SK-N-SH (cell line): ENCODE measurements around the gene FCHSD2. TPM values are rescaled to one million over a fixed set of nuclear protein-coding genes. Genes with fewer than 3 reads are reported as not detected.

ENCODE experiments used
- CTCF ChIA-PET: fragments of 300-600, 350-600 bp; formaldehyde crosslinking; extraction: SDS; loops from one replicate; lab custom pipeline; 2021; lab: Yijun Ruan, JAX
- POLR2A ChIA-PET: fragments of 350-600 bp; sonication (Branson Sonifier 250); formaldehyde crosslinking; extraction: SDS; loops from one replicate; lab custom pipeline; 2020; ENCODE audit warnings: antibody characterized with exemption, inconsistent platforms; lab: Yijun Ruan, JAX
- DNase-seq: peaks from one replicate; pipeline ENCODE4 v3.0.0; 2012
- H2AFZ ChIP-seq: fragments of 200-600 bp; sonication (generic); 2 replicates; pipeline ENCODE4 v1.8.1; 2016; ENCODE audit warnings: antibody characterized with exemption, mild to moderate bottlenecking, low read depth
- H3F3A ChIP-seq: fragments of 200-600 bp; sonication (generic); replicated peaks from 2 replicates; pipeline ENCODE3; 2016; ENCODE audit warnings: antibody characterized with exemption, mild to moderate bottlenecking; ENCODE audit not compliant: insufficient read depth
- H3K27ac ChIP-seq, 2 experiments: fragments of 200-500 bp in 1 of 2; fragments of 200-600 bp in 1 of 2; sonication (Bioruptor generic) in 1 of 2; sonication (generic), shearing (Covaris generic) in 1 of 2; 2 replicates each; pipeline versions ENCODE4 v1.5.1 to v1.6.1; 2014 to 2016; ENCODE audit warnings: low read depth in 2 of 2, inconsistent platforms in 1 of 2, low read length in 1 of 2, mild to moderate bottlenecking in 1 of 2, mixed read lengths in 1 of 2
- H3K27me3 ChIP-seq: fragments of 200-600 bp; sonication (generic), shearing (Covaris generic); 2 replicates; pipeline ENCODE4 v1.6.1; 2016; ENCODE audit warnings: mixed run types; ENCODE audit not compliant: insufficient read depth
- H3K36me3 ChIP-seq, 2 experiments: fragments of 200-500 bp in 1 of 2; fragments of 200-600 bp in 1 of 2; sonication (Bioruptor generic) in 1 of 2; sonication (generic) in 1 of 2; replicated peaks in 1 of 2; 2 replicates each; pipeline versions ENCODE3 to v1.5.1; 2014 to 2016; ENCODE audit warnings: low read length in 1 of 2, mild to moderate bottlenecking in 1 of 2; ENCODE audit not compliant: insufficient read depth in 2 of 2, control insufficient read depth in 1 of 2
- H3K4me1 ChIP-seq, 2 experiments: fragments of 200-500 bp in 1 of 2; fragments of 200-600 bp in 1 of 2; sonication (Bioruptor generic) in 1 of 2; sonication (generic), shearing (Covaris generic) in 1 of 2; 2 replicates each; pipeline versions ENCODE4 v1.5.1 to v1.6.1; 2014 to 2016; ENCODE audit warnings: low read depth in 1 of 2, low read length in 1 of 2, mixed run types in 1 of 2; ENCODE audit not compliant: insufficient read depth in 2 of 2, control insufficient read depth in 1 of 2
- H3K4me2 ChIP-seq: fragments of 200-600 bp; sonication (generic), shearing (Covaris generic); 2 replicates; pipeline ENCODE4 v1.6.1; 2017; ENCODE audit warnings: mixed run types
- H3K4me3 ChIP-seq, 2 experiments: fragments of 200-500 bp in 1 of 2; fragments of 200-600 bp in 1 of 2; sonication (Bioruptor generic) in 1 of 2; sonication (generic), shearing (Covaris generic) in 1 of 2; 2 replicates each; pipeline versions ENCODE4 v1.5.1 to v1.8.1; 2014 to 2016; ENCODE audit warnings: low read depth in 2 of 2, inconsistent platforms in 1 of 2, low read length in 1 of 2, mild to moderate bottlenecking in 1 of 2, mixed read lengths in 1 of 2, moderate library complexity in 1 of 2
- H3K79me2 ChIP-seq: fragments of 200-600 bp; sonication (generic); 2 replicates; pipeline ENCODE4 v1.8.1; 2017; ENCODE audit warnings: mild to moderate bottlenecking; ENCODE audit not compliant: insufficient read depth
- H3K9ac ChIP-seq: fragments of 200-600 bp; sonication (generic); 2 replicates; pipeline ENCODE4 v1.6.1; 2017; ENCODE audit warnings: mixed run types
- H3K9me2 ChIP-seq: fragments of 200-600 bp; sonication (generic); 2 replicates; pipeline ENCODE4 v1.6.1; 2017; ENCODE audit warnings: mixed run types
- H3K9me3 ChIP-seq: fragments of 200-600 bp; sonication (generic); 2 replicates; pipeline ENCODE4 v1.6.1; 2017; ENCODE audit warnings: mixed run types, mild to moderate bottlenecking, moderate library complexity
- H4K20me1 ChIP-seq: fragments of 200-600 bp; sonication (generic); 2 replicates; pipeline ENCODE4 v1.6.1; 2017; ENCODE audit warnings: mild to moderate bottlenecking, mixed run types; ENCODE audit not compliant: insufficient read depth
- CTCF ChIP-seq: fragments of 200-600 bp; sonication (generic); IDR thresholded peaks from 2 replicates; pipeline ENCODE4 v1.6.1; 2017; ENCODE audit warnings: antibody characterized with exemption, mild to moderate bottlenecking, moderate library complexity
- EP300 ChIP-seq, 2 experiments: IDR thresholded peaks; 2 replicates each; pipeline versions ENCODE4 v1.4.0 to v1.6.1; 2012; ENCODE audit warnings: borderline replicate concordance in 1 of 2, low read depth in 1 of 2, low read length in 1 of 2
- FOSL2 ChIP-seq: IDR thresholded peaks from 2 replicates; pipeline ENCODE4 v1.4.0; 2012; ENCODE audit warnings: low read depth, mild to moderate bottlenecking, moderate library complexity, borderline replicate concordance
- FOXJ3 ChIP-seq: sonication (generic); formaldehyde crosslinking; IDR thresholded peaks from 2 replicates; pipeline ENCODE4 v1.5.1; 2020; ENCODE audit warnings: mild to moderate bottlenecking, missing genetic modification reagents
- FOXM1 ChIP-seq: IDR thresholded peaks from 2 replicates; pipeline ENCODE4 v1.4.0; 2012; ENCODE audit warnings: low read depth, mild to moderate bottlenecking
- GABPA ChIP-seq: IDR thresholded peaks from 2 replicates; pipeline ENCODE4 v1.4.0; 2012; ENCODE audit warnings: low read depth, mild to moderate bottlenecking
- GATA2 ChIP-seq: sonication (generic); formaldehyde crosslinking; IDR thresholded peaks from 2 replicates; pipeline ENCODE4 v1.5.0; 2020; ENCODE audit warnings: mild to moderate bottlenecking, missing genetic modification reagents
- MXI1 ChIP-seq: IDR thresholded peaks from 2 replicates; pipeline ENCODE4 v1.6.1; 2012; ENCODE audit warnings: mild to moderate bottlenecking, low read depth, low read length, improper control_type of control experiment
- NRF1 ChIP-seq: IDR thresholded peaks from 2 replicates; pipeline ENCODE4 v1.6.1; 2012; ENCODE audit warnings: low read depth, mild to moderate bottlenecking, low read length
- RAD21 ChIP-seq: IDR thresholded peaks from 2 replicates; pipeline ENCODE4 v1.6.1; 2012; ENCODE audit warnings: mild to moderate bottlenecking, low read length
- RCOR1 ChIP-seq: fragments of 150-350 bp; IDR thresholded peaks from 2 replicates; pipeline ENCODE4 v1.6.1; 2017; ENCODE audit warnings: antibody characterized with exemption, low read length
- RXRA ChIP-seq: IDR thresholded peaks from 2 replicates; pipeline ENCODE4 v1.4.0; 2012; ENCODE audit warnings: low read depth, mild to moderate bottlenecking, borderline replicate concordance
- TAF1 ChIP-seq: IDR thresholded peaks from 2 replicates; pipeline ENCODE4 v1.6.1; 2012; ENCODE audit warnings: low read depth, mild to moderate bottlenecking, low read length, moderate library complexity, borderline replicate concordance
- TCF12 ChIP-seq: IDR thresholded peaks from 2 replicates; pipeline ENCODE4 v1.4.0; 2012
- TEAD4 ChIP-seq: IDR thresholded peaks from 2 replicates; pipeline ENCODE4 v1.4.0; 2012; ENCODE audit warnings: mild to moderate bottlenecking, borderline replicate concordance; ENCODE audit not compliant: insufficient read depth
- YY1 ChIP-seq: IDR thresholded peaks from 2 replicates; pipeline ENCODE4 v1.4.0; 2012; ENCODE audit warnings: low read depth, mild to moderate bottlenecking
- WGBS: methylation state at CpG from one replicate; pipeline ENCODE4 v1.1.6; 2017; ENCODE audit warnings: low lambda C conversion rate; 5-methylcytosine and 5-hydroxymethylcytosine counted together
- polyA plus RNA-seq, 3 experiments: library from polyadenylated mRNA; depleted of rRNA; stranded (reverse); fragments of >200 nt; gene quantifications; 2 replicates each; pipeline ENCODE4 v1.2.3, GENCODE V29; 2012
- TF ChIP-seq, protein P1 (sequence below): IDR thresholded peaks from 2 replicates; pipeline ENCODE4 v1.6.1; 2012; ENCODE audit warnings: mild to moderate bottlenecking, low read depth, low read length, moderate library complexity

FCHSD2 gene
- polyA plus RNA-seq, 1 of the 3 experiments (the other 2 are of a cell fraction), result 10.4 TPM

DNA sequence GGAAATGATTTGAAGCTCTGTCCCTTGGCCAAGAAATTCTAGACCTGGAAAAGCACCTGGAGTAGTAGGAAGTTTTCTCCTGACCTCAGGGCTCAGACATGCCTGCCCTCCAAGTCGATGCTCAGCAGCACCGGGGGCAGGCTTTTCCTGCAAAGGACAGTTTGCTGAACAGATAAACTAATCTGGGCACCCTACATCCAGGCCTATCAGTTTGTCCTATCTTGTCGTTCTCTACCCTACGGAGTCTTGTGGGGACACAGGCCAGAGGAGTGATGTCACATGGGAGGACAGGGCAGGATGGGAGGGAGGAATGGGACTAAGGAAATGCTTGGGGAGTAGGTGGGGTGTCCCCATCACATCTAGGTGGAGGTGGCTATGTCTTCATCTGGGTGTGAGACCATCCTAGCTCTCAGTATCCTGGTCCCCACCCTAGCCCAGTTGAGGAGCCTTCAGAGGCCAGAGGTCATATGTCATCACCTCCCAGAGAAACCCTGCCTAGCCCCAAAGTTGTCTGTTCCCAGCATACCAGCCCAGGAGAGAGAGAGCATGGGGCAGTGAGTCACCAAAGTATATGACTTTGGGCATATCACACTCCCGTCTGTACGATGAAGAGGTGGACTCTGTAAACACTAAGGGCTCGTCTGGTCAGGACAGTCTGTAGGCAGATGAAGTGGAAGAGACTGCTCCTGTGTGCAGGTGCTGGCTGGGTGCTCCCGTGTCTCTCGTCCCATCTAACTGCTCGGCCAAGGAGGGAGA lies 18.1 kb upstream of the FCHSD2 start:
- no peak overlapping the region for H3K9ac ChIP-seq
- no peaks in the 10 kb centered on the region for H3K36me3 ChIP-seq
- WGBS, result 75% methylated on average over 10 of the region's 10 CpGs
- H3K79me2 ChIP-seq, result no peaks in the 10 kb centered on the region
- ChIA-PET POLR2A (no interaction called here), CTCF (interaction anchor here (0.7 to 8.0 kb wide), 6 partner anchors 17 to 329 kb away, joined by 3 to 63 read pairs (median 6); no protein-coding TSS in a partner anchor)
- H3K4me2 ChIP-seq, result no peak overlapping the region
- H3K27ac ChIP-seq, result no peak overlapping the region
- DNase-seq, result no peak
- H3K9me3 ChIP-seq, result no peaks in the 10 kb centered on the region
- H3K9me2 ChIP-seq, result no peaks in the 10 kb centered on the region
- TF ChIP-seq TEAD4 (no peak), CTCF (no peak), GABPA (no peak), GATA2 (CRISPR knock-in tag) (no peak), MXI1 (no peak), YY1 (no peak), RAD21 (no peak), NRF1 (no peak)
- TF ChIP-seq, protein P1, sequence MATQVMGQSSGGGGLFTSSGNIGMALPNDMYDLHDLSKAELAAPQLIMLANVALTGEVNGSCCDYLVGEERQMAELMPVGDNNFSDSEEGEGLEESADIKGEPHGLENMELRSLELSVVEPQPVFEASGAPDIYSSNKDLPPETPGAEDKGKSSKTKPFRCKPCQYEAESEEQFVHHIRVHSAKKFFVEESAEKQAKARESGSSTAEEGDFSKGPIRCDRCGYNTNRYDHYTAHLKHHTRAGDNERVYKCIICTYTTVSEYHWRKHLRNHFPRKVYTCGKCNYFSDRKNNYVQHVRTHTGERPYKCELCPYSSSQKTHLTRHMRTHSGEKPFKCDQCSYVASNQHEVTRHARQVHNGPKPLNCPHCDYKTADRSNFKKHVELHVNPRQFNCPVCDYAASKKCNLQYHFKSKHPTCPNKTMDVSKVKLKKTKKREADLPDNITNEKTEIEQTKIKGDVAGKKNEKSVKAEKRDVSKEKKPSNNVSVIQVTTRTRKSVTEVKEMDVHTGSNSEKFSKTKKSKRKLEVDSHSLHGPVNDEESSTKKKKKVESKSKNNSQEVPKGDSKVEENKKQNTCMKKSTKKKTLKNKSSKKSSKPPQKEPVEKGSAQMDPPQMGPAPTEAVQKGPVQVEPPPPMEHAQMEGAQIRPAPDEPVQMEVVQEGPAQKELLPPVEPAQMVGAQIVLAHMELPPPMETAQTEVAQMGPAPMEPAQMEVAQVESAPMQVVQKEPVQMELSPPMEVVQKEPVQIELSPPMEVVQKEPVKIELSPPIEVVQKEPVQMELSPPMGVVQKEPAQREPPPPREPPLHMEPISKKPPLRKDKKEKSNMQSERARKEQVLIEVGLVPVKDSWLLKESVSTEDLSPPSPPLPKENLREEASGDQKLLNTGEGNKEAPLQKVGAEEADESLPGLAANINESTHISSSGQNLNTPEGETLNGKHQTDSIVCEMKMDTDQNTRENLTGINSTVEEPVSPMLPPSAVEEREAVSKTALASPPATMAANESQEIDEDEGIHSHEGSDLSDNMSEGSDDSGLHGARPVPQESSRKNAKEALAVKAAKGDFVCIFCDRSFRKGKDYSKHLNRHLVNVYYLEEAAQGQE, result no peak
- H2AFZ ChIP-seq, result no peak overlapping the region
- no peaks in the 10 kb centered on the region for H3K27me3 ChIP-seq
- peaks cover 9 to 25% of the 10 kb centered on the region in 2 experiments; a peak in 2 of 4 replicates for H3K4me1 ChIP-seq
- H3F3A ChIP-seq, result no peaks in the 10 kb centered on the region
- H3K4me3 ChIP-seq, result no peak overlapping the region
- no peaks in the 10 kb centered on the region for H4K20me1 ChIP-seq

DNA sequence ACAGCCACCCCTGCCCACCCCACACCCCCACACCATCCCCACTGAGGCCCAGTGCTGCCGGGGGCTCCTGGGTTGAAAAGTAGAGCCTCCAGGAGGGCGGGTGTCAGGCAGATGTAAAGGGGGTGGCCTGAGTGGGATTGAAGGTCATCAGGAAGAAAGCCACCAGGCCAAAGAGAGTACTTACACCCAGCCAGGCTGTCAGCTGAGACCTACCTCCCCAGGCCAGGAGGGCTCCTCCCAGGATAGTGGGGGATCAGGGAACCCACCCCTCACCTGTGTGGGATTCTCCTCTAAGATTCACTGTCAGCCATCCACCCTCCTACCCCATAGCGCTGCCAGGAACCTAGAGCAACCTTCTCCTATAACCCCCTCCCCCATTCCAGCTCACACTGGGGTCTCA lies 17.2 kb upstream of the FCHSD2 start:
- ChIA-PET CTCF (interaction anchor here (0.7 to 8.0 kb wide), 4 partner anchors 18 to 430 kb away, joined by 3 to 63 read pairs (median 6); no protein-coding TSS in a partner anchor), POLR2A (no interaction called here)
- no peak overlapping the region for H3K4me3 ChIP-seq
- no peaks in the 10 kb centered on the region for H3K27me3 ChIP-seq
- no peaks in the 10 kb centered on the region for H3K9me3 ChIP-seq
- H3K4me1 ChIP-seq, result peaks cover 9 to 25% of the 10 kb centered on the region in 2 experiments; a peak in 2 of 4 replicates
- no peak overlapping the region for H3K4me2 ChIP-seq
- no peak overlapping the region for H2AFZ ChIP-seq
- no peaks in the 10 kb centered on the region for H3K79me2 ChIP-seq
- H3K36me3 ChIP-seq, result no peaks in the 10 kb centered on the region
- H3K9ac ChIP-seq, result no peak overlapping the region
- H3K27ac ChIP-seq, result no peak overlapping the region
- no peak for DNase-seq
- 100% methylated on average over 3 of the region's 3 CpGs for WGBS
- H3F3A ChIP-seq, result no peaks in the 10 kb centered on the region
- no peak for TF ChIP-seq TEAD4
- no peak for TF ChIP-seq TCF12
- no peak for TF ChIP-seq NRF1
- TF ChIP-seq FOXM1, result no peak
- no peak for TF ChIP-seq RXRA
- TF ChIP-seq EP300 (IDR thresholded peaks at IDR 0.05; ENCODE audit: borderline replicate concordance in 1 of 2, low read depth in 1 of 2, low read length in 1 of 2), result no peak
- no peak for TF ChIP-seq FOXJ3 (CRISPR knock-in tag)
- TF ChIP-seq TAF1, result no peak
- no peak for TF ChIP-seq RCOR1
- no peak for TF ChIP-seq FOSL2
- no peak for TF ChIP-seq CTCF
- no peaks in the 10 kb centered on the region for H3K9me2 ChIP-seq
- H4K20me1 ChIP-seq, result no peaks in the 10 kb centered on the region
